ENCODE results near the gene ZNF74. TPM values are rescaled to one million over a fixed set of nuclear protein-coding genes. Genes with fewer than 3 reads are reported as not detected.

ZNF74 gene
- polyA plus RNA-seq, 3 donors, result 1.9 to 4.8 (median 1.9) TPM

- Histone ChIP-seq H3K27me3 (ENCODE audit: control insufficient read depth in 2 of 2, insufficient read depth in 2 of 2, low read length in 2 of 2) (peaks cover 8 to 17% of the 10 kb centered on the region in 2 donors), H3K4me2 (replicated peaks; ENCODE audit: extremely low read depth, low read length, poor library complexity, severe bottlenecking) (no peak overlapping the region), H3K9ac (ENCODE audit: insufficient read depth, low read length, poor library complexity, severe bottlenecking) (no peak overlapping the region), H3K9me3 (replicated peaks in 1 of 2; ENCODE audit: control insufficient read depth in 1 of 2, insufficient read depth in 1 of 2, low read length in 2 of 2) (no peaks in the 10 kb centered on the region), H3K27ac (ENCODE audit: low read depth in 1 of 2, low read length in 2 of 2) (no peak overlapping the region), H3K4me3 (replicated peaks in 1 of 3; ENCODE audit: low read depth in 2 of 3, low read length in 3 of 3) (no peak overlapping the region), H3K4me1 (ENCODE audit: control insufficient read depth in 1 of 2, insufficient read depth in 2 of 2, low read length in 2 of 2) (peaks cover 4 to 5% of the 10 kb centered on the region in 2 donors), H3K79me2 (ENCODE audit: insufficient read depth, low read length) (no peaks in the 10 kb centered on the region), H4K20me1 (ENCODE audit: insufficient read depth, low read length) (peaks cover 7% of the 10 kb centered on the region), H3K36me3 (replicated peaks in 1 of 2; ENCODE audit: control insufficient read depth in 1 of 2, insufficient read depth in 2 of 2, low read length in 2 of 2) (peaks cover 32 to 63% of the 10 kb centered on the region in 2 donors), H2AFZ (ENCODE audit: insufficient read depth, low read depth, low read length, poor library complexity, severe bottlenecking) (no peak overlapping the region)
- Mint-ChIP-seq H3K36me3 (peaks cover 63 to 84% of the 10 kb centered on the region in 2 donors), H3K9me3 (peaks cover 0 to 8% (median 0%) of the 10 kb centered on the region in 7 donors), H3K27ac (no peak overlapping the region), H3K4me3 (no peak overlapping the region), H3K4me1 (peaks cover 4% of the 10 kb centered on the region), H3K27me3 (ENCODE audit: low read depth in 3 of 3) (peaks cover 19 to 25% (median 20%) of the 10 kb centered on the region in 3 donors)
- 95% methylated on average over 3 of the region's 7 CpGs for WGBS (ENCODE audit: insufficient coverage)
- TF ChIP-seq, protein P1, sequence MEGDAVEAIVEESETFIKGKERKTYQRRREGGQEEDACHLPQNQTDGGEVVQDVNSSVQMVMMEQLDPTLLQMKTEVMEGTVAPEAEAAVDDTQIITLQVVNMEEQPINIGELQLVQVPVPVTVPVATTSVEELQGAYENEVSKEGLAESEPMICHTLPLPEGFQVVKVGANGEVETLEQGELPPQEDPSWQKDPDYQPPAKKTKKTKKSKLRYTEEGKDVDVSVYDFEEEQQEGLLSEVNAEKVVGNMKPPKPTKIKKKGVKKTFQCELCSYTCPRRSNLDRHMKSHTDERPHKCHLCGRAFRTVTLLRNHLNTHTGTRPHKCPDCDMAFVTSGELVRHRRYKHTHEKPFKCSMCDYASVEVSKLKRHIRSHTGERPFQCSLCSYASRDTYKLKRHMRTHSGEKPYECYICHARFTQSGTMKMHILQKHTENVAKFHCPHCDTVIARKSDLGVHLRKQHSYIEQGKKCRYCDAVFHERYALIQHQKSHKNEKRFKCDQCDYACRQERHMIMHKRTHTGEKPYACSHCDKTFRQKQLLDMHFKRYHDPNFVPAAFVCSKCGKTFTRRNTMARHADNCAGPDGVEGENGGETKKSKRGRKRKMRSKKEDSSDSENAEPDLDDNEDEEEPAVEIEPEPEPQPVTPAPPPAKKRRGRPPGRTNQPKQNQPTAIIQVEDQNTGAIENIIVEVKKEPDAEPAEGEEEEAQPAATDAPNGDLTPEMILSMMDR (IDR thresholded peaks at IDR 0.05), result no peak
- intact Hi-C loops (cut with micrococcal nuclease), result no loop called here
- DNase-seq, result no peak
Measured at GRCh38 chr22:20442485-20443284, 48.7 kb downstream of the ZNF74 start.

GRCh38 chr22:20444325-20444724 is 50.4 kb downstream of the ZNF74 start:
- Histone ChIP-seq H3K9me3 (replicated peaks in 1 of 2; ENCODE audit: control insufficient read depth in 1 of 2, insufficient read depth in 1 of 2, low read length in 2 of 2) (no peaks in the 10 kb centered on the region), H4K20me1 (ENCODE audit: insufficient read depth, low read length) (peaks cover 7% of the 10 kb centered on the region), H3K4me2 (replicated peaks; ENCODE audit: extremely low read depth, low read length, poor library complexity, severe bottlenecking) (no peak overlapping the region), H3K9ac (ENCODE audit: insufficient read depth, low read length, poor library complexity, severe bottlenecking) (no peak overlapping the region), H3K27me3 (ENCODE audit: control insufficient read depth in 2 of 2, insufficient read depth in 2 of 2, low read length in 2 of 2) (peaks cover 0 to 1% of the 10 kb centered on the region in 2 donors), H3K4me3 (replicated peaks in 1 of 3; ENCODE audit: low read depth in 2 of 3, low read length in 3 of 3) (no peak overlapping the region), H3K4me1 (ENCODE audit: control insufficient read depth in 1 of 2, insufficient read depth in 2 of 2, low read length in 2 of 2) (no peaks in the 10 kb centered on the region), H3K27ac (ENCODE audit: low read depth in 1 of 2, low read length in 2 of 2) (no peak overlapping the region), H3K36me3 (replicated peaks in 1 of 2; ENCODE audit: control insufficient read depth in 1 of 2, insufficient read depth in 2 of 2, low read length in 2 of 2) (peaks cover 32 to 63% of the 10 kb centered on the region in 2 donors), H3K79me2 (ENCODE audit: insufficient read depth, low read length) (no peaks in the 10 kb centered on the region), H2AFZ (ENCODE audit: insufficient read depth, low read depth, low read length, poor library complexity, severe bottlenecking) (no peak overlapping the region)
- peaks cover 4 to 10% (median 4%) of the 10 kb centered on the region in 3 donors for H3K27me3 Mint-ChIP-seq (ENCODE audit: low read depth in 3 of 3)
- no peak overlapping the region for H3K27ac Mint-ChIP-seq
- intact Hi-C loops (cut with micrococcal nuclease), result no loop called here
- TF ChIP-seq, protein P1 (IDR thresholded peaks at IDR 0.05), result no peak
- no peaks in the 10 kb centered on the region for H3K4me1 Mint-ChIP-seq
- 97% methylated on average over 4 of the region's 4 CpGs for WGBS (ENCODE audit: insufficient coverage)
- H3K36me3 Mint-ChIP-seq, result peaks cover 60 to 76% of the 10 kb centered on the region in 2 donors
- H3K9me3 Mint-ChIP-seq, result no peaks in the 10 kb centered on the region
- H3K4me3 Mint-ChIP-seq, result no peak overlapping the region
- no peak for DNase-seq
